ENCODE data around the gene FBXO46.

FBXO46 gene

GRCh38 chr19:45730368-45731288 lies at the start of gene FBXO46:
TSS of gene FBXO46 (minus strand) at chr19:45730896. CDS start at chr19:45713495, 17,401 bp downstream.
- DNase-seq (ENCODE audit: low spot score) = peak; percentile 93

- no peak for DNase-seq (ENCODE audit: low spot score)
Observed at GRCh38 chr19:45780146-45780447, 49.4 kb upstream of the FBXO46 start.

GRCh38 chr19:45779231-45780145 lies 48.8 kb upstream of the FBXO46 start:
- peak; percentile 55 for DNase-seq (ENCODE audit: low spot score)

- no peak for DNase-seq (ENCODE audit: low spot score)
Observed at GRCh38 chr19:45778010-45778661, 47.4 kb upstream of the FBXO46 start.

GRCh38 chr19:45777395-45777961 lies 46.8 kb upstream of the FBXO46 start:
- no peak for DNase-seq (ENCODE audit: low spot score)

GRCh38 chr19:45774765-45775164 lies 44.1 kb upstream of the FBXO46 start:
- DNase-seq (ENCODE audit: low spot score) = no peak

GRCh38 chr19:45773384-45773783 lies 42.7 kb upstream of the FBXO46 start:
- no peak for DNase-seq (ENCODE audit: low spot score)

GRCh38 chr19:45772912-45773311 lies 42.2 kb upstream of the FBXO46 start:
- DNase-seq (ENCODE audit: low spot score) = no peak

GRCh38 chr19:45772130-45772840 lies 41.6 kb upstream of the FBXO46 start:
- no peak for DNase-seq (ENCODE audit: low spot score)

- DNase-seq (ENCODE audit: low spot score) = no peak
Observed at GRCh38 chr19:45771311-45771933, 40.7 kb upstream of the FBXO46 start.

- peak; percentile 89 for DNase-seq (ENCODE audit: low spot score)
Observed at GRCh38 chr19:45770192-45771101, 39.8 kb upstream of the FBXO46 start.

GRCh38 chr19:45769821-45770191 lies 39.1 kb upstream of the FBXO46 start:
- no peak for DNase-seq (ENCODE audit: low spot score)

- DNase-seq (ENCODE audit: low spot score) = peak; percentile 93
Observed at GRCh38 chr19:45768984-45769782, 38.5 kb upstream of the FBXO46 start, which contains the start of gene SIX5. TSS of gene SIX5 (minus strand) at chr19:45769252. CDS start at chr19:45768844, 408 bp downstream.

GRCh38 chr19:45768655-45768983 lies 37.9 kb upstream of the FBXO46 start:
- DNase-seq (ENCODE audit: low spot score) = no peak

GRCh38 chr19:45767881-45768654 lies 37.4 kb upstream of the FBXO46 start:
- no peak for DNase-seq (ENCODE audit: low spot score)

- no peak for DNase-seq (ENCODE audit: low spot score)
Observed at GRCh38 chr19:45767410-45767880, 36.7 kb upstream of the FBXO46 start.

- no peak for DNase-seq (ENCODE audit: low spot score)
Observed at GRCh38 chr19:45766869-45767346, 36.2 kb upstream of the FBXO46 start.

GRCh38 chr19:45766296-45766868 lies 35.7 kb upstream of the FBXO46 start:
- DNase-seq (ENCODE audit: low spot score) = no peak

All from CD4-positive, alpha-beta T cell treated with Interleukin-6 at 100 ng/mL for 8 hours (primary cell).